Stimulated activated CD4-positive, alpha-beta T cell treated with anti-CD3 and anti-CD28 coated beads, Interleukin-15, amount 100 ng/mL, for 24 hours (primary cell): ENCODE results near the gene FHAD1.
"Not testable (repeated sequence)": the region's sequence is repeated elsewhere in the genome, so short reads cannot be mapped to it uniquely, and the experiment has no call there.

Experiments
- DNase-seq: peaks from one replicate; pipeline ENCODE4 v3.0.0-alpha.2; 2020

The FHAD1 gene

GRCh38 chr1:15380601-15381508 lies 133.8 kb downstream of the FHAD1 start:
- DNase-seq, result no peak

GRCh38 chr1:15381805-15382204 lies 134.8 kb downstream of the FHAD1 start:
- DNase-seq, result no peak

GRCh38 chr1:15382601-15383518 lies 135.8 kb downstream of the FHAD1 start:
- DNase-seq, result no peak

- no peak for DNase-seq
Observed at GRCh38 chr1:15383810-15384209, 136.8 kb downstream of the FHAD1 start.

GRCh38 chr1:15384301-15384901 lies 137.4 kb downstream of the FHAD1 start:
- DNase-seq, result no peak

- DNase-seq, result no peak
Observed at GRCh38 chr1:15385420-15385819, 138.4 kb downstream of the FHAD1 start.

GRCh38 chr1:15386164-15386749 lies 139.2 kb downstream of the FHAD1 start:
- DNase-seq, result peak; percentile 9

GRCh38 chr1:15388201-15388880 lies 141.3 kb downstream of the FHAD1 start:
- DNase-seq, result no peak

- DNase-seq, result not testable (repeated sequence)
Observed at GRCh38 chr1:15389828-15390227, 142.8 kb downstream of the FHAD1 start.

GRCh38 chr1:15390667-15391066 lies 143.6 kb downstream of the FHAD1 start:
- DNase-seq, result no peak

GRCh38 chr1:15391366-15391765 lies 144.3 kb downstream of the FHAD1 start:
- DNase-seq, result no peak

- DNase-seq, result no peak
Observed at GRCh38 chr1:15393475-15394257, 146.6 kb downstream of the FHAD1 start.

- no peak for DNase-seq
Observed at GRCh38 chr1:15394258-15394690, 147.3 kb downstream of the FHAD1 start.

GRCh38 chr1:15397236-15397635 lies 150.2 kb downstream of the FHAD1 start:
- DNase-seq, result no peak

- DNase-seq, result no peak
Observed at GRCh38 chr1:15399710-15400109, 152.7 kb downstream of the FHAD1 start.

GRCh38 chr1:15400627-15401026 lies 153.6 kb downstream of the FHAD1 start:
- DNase-seq, result no peak

- no peak for DNase-seq
Observed at GRCh38 chr1:15401391-15402055, 154.5 kb downstream of the FHAD1 start.

GRCh38 chr1:15402809-15403450 lies 155.9 kb downstream of the FHAD1 start:
- no peak for DNase-seq

- no peak for DNase-seq
Observed at GRCh38 chr1:15403962-15404580, 157.0 kb downstream of the FHAD1 start.
